CD14-positive monocyte (primary cell): ENCODE measurements around the gene ZNF677. TPM values are rescaled to one million over a fixed set of nuclear protein-coding genes. Genes with fewer than 3 reads are reported as not detected.
"Not testable (repeated sequence)": the region's sequence is repeated elsewhere in the genome, so short reads cannot be mapped to it uniquely, and the experiment has no call there.

ENCODE experiments used
- DNase-seq, 3 donors: peaks; one replicate each; pipeline ENCODE4 v3.0.0-alpha.2; 2011 to 2022
- H2AFZ ChIP-seq: 2 replicates; pipeline ENCODE4 v1.6.0; 2012; ENCODE audit warnings: mild to moderate bottlenecking, low read depth, low read length, inconsistent platforms; ENCODE audit not compliant: insufficient read depth, poor library complexity, severe bottlenecking
- H3K27ac ChIP-seq, 2 donors: 1 replicate in 1 of 2; 2 replicates in 1 of 2; pipeline ENCODE4 v1.5.1; 2012 to 2013; ENCODE audit warnings: low read length in 2 of 2, control low read depth in 1 of 2, inconsistent platforms in 1 of 2, low read depth in 1 of 2, mild to moderate bottlenecking in 1 of 2
- H3K27me3 ChIP-seq, 2 donors: one replicate each; pipeline versions ENCODE4 v1.6.0 to v1.6.1; 2011 to 2013; ENCODE audit warnings: low read length in 2 of 2; ENCODE audit not compliant: control insufficient read depth in 2 of 2, insufficient read depth in 2 of 2
- H3K36me3 ChIP-seq, 2 donors: replicated peaks in 1 of 2; 1 replicate in 1 of 2; 2 replicates in 1 of 2; pipeline versions ENCODE4 v1.5.1 to v1.6.1; 2012 to 2013; ENCODE audit warnings: low read length in 2 of 2, control low read depth in 1 of 2, inconsistent platforms in 1 of 2, mild to moderate bottlenecking in 1 of 2; ENCODE audit not compliant: insufficient read depth in 2 of 2, control insufficient read depth in 1 of 2
- H3K4me1 ChIP-seq, 2 donors: 1 replicate in 1 of 2; 2 replicates in 1 of 2; pipeline versions ENCODE4 v1.5.1 to v1.6.1; 2012 to 2013; ENCODE audit warnings: low read length in 2 of 2, control low read depth in 1 of 2, inconsistent platforms in 1 of 2, mild to moderate bottlenecking in 1 of 2, moderate library complexity in 1 of 2; ENCODE audit not compliant: insufficient read depth in 2 of 2, control insufficient read depth in 1 of 2
- H3K4me2 ChIP-seq: replicated peaks from 2 replicates; pipeline ENCODE3; 2012; ENCODE audit warnings: low read length, moderate library complexity, mild to moderate bottlenecking; ENCODE audit not compliant: poor library complexity, severe bottlenecking; ENCODE audit errors: extremely low read depth
- H3K4me3 ChIP-seq, 3 experiments: fragments of 200-600 bp in 1 of 3; sonication (generic) in 1 of 3; replicated peaks in 1 of 3; 1 replicate in 2 of 3; 2 replicates in 1 of 3; pipeline ENCODE4 v1.5.1; 2011 to 2013; ENCODE audit warnings: low read length in 3 of 3, mild to moderate bottlenecking in 3 of 3, control low read depth in 2 of 3, low read depth in 2 of 3, inconsistent platforms in 1 of 3, moderate library complexity in 1 of 3
- H3K79me2 ChIP-seq: 2 replicates; pipeline ENCODE4 v1.6.0; 2012; ENCODE audit warnings: mild to moderate bottlenecking, control low read depth, inconsistent platforms, low read length, moderate library complexity; ENCODE audit not compliant: insufficient read depth
- H3K9ac ChIP-seq: 2 replicates; pipeline ENCODE4 v1.6.0; 2017; ENCODE audit warnings: low read length, mild to moderate bottlenecking; ENCODE audit not compliant: insufficient read depth, poor library complexity, severe bottlenecking
- H3K9me3 ChIP-seq, 2 donors: replicated peaks in 1 of 2; 1 replicate in 1 of 2; 2 replicates in 1 of 2; pipeline versions ENCODE4 v1.5.1 to v1.6.1; 2012 to 2013; ENCODE audit warnings: low read length in 2 of 2, control low read depth in 1 of 2; ENCODE audit not compliant: control insufficient read depth in 1 of 2, insufficient read depth in 1 of 2
- H4K20me1 ChIP-seq: 2 replicates; pipeline ENCODE4 v1.6.0; 2012; ENCODE audit warnings: mild to moderate bottlenecking, low read length, control low read depth, moderate library complexity; ENCODE audit not compliant: insufficient read depth
- H3K27ac Mint-ChIP-seq, 7 donors: one replicate each; pipeline ENCODE4 v1.8.0; 2020; ENCODE audit warnings: mild to moderate bottlenecking in 7 of 7, mixed read lengths in 7 of 7, moderate library complexity in 6 of 7, inconsistent platforms in 2 of 7
- H3K27me3 Mint-ChIP-seq, 3 donors: one replicate each; pipeline ENCODE4 v1.8.0; 2021 to 2022; ENCODE audit warnings: low read depth in 3 of 3, mild to moderate bottlenecking in 3 of 3, mixed read lengths in 3 of 3, moderate library complexity in 3 of 3, inconsistent platforms in 1 of 3
- H3K36me3 Mint-ChIP-seq, 2 donors: one replicate each; pipeline ENCODE4 v1.8.0; 2020; ENCODE audit warnings: mixed read lengths in 2 of 2, inconsistent platforms in 1 of 2, mild to moderate bottlenecking in 1 of 2
- H3K4me1 Mint-ChIP-seq: one replicate; pipeline ENCODE4 v1.8.0; 2020; ENCODE audit warnings: mild to moderate bottlenecking, mixed read lengths
- H3K4me3 Mint-ChIP-seq, 2 donors: one replicate each; pipeline ENCODE4 v1.8.0; 2020; ENCODE audit warnings: mild to moderate bottlenecking in 2 of 2, mixed read lengths in 2 of 2, moderate library complexity in 1 of 2
- H3K9me3 Mint-ChIP-seq, 7 donors: one replicate each; pipeline ENCODE4 v1.8.0; 2020 to 2022; ENCODE audit warnings: mixed read lengths in 7 of 7, mild to moderate bottlenecking in 6 of 7, moderate library complexity in 6 of 7, inconsistent platforms in 2 of 7
- CTCF ChIP-seq: fragments of 200-600 bp; IDR thresholded peaks from one replicate; pipeline ENCODE4 v1.8.0; 2022; ENCODE audit warnings: antibody characterized with exemption, mild to moderate bottlenecking
- WGBS: methylation state at CpG from one replicate; pipeline ENCODE4 v1.1.5; 2013; ENCODE audit warnings: missing lambda C conversion rate; ENCODE audit not compliant: insufficient coverage; 5-methylcytosine and 5-hydroxymethylcytosine counted together
- intact Hi-C, 2 donors: fragments of 100-400 bp; cut with micrococcal nuclease; formaldehyde crosslinking; loops; one replicate each; pipeline versions ENCODE4 v1.15.0 to v1.15.1; 2023
- polyA plus RNA-seq, 3 donors: library from polyadenylated mRNA; depleted of rRNA in 1 of 3; unstranded in 2 of 3; stranded (reverse) in 1 of 3; fragments of 300-500 nt in 2 of 3; fragments of >200 nt in 1 of 3; fragmentation: Illumina TruSeq in 2 of 3; gene quantifications; 1 replicate in 2 of 3; 2 replicates in 1 of 3; pipeline ENCODE4 v1.2.3, GENCODE V29; 2012 to 2021

ZNF677 gene
- polyA plus RNA-seq, 3 donors = 0.68 to 2.1 (median 1.5) TPM

DNA sequence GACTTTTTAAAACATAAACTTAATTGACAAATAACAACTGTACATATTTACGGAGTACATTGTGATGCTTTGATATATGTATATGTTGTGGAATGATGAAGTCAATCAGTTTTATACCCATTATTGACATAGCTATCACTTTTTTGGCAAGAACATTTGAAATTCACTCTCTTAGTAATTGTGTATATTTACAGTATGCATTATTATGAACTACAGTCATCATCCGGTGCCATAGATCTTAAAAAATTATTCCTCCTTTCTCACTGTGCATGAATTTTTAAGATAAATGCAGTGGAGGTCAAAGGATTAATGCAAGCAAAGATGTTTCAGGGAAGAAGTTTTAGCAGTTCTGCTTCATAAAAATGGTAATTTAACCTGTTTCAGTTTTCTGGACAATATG, 20.8 kb upstream of the ZNF677 start:
- Histone ChIP-seq H3K9me3 (peaks cover 63 to 76% of the 10 kb centered on the region in 2 donors), H4K20me1 (no peaks in the 10 kb centered on the region), H3K79me2 (no peaks in the 10 kb centered on the region), H3K36me3 (no peaks in the 10 kb centered on the region), H3K4me3 (no peak overlapping the region), H3K4me2 (no peak overlapping the region), H3K27ac (no peak overlapping the region), H3K9ac (no peak overlapping the region), H2AFZ (no peak overlapping the region), H3K27me3 (no peaks in the 10 kb centered on the region), H3K4me1 (no peaks in the 10 kb centered on the region)
- no peak for DNase-seq
- H3K27me3 Mint-ChIP-seq = no peaks in the 10 kb centered on the region
- no CpG with 5 or more reads among the region's 2 CpGs for WGBS
- no peak overlapping the region for H3K4me3 Mint-ChIP-seq
- intact Hi-C loops = no loop called here
- no peaks in the 10 kb centered on the region for H3K36me3 Mint-ChIP-seq
- H3K9me3 Mint-ChIP-seq = peaks cover 37 to 77% (median 74%) of the 10 kb centered on the region in 7 donors
- no peak for TF ChIP-seq CTCF
- H3K27ac Mint-ChIP-seq = no peak overlapping the region
- H3K4me1 Mint-ChIP-seq = no peaks in the 10 kb centered on the region

- 83% methylated on average over 6 of the region's 9 CpGs for WGBS
Measured at GRCh38 chr19:53272044-53272443, 17.4 kb upstream of the ZNF677 start.

DNA sequence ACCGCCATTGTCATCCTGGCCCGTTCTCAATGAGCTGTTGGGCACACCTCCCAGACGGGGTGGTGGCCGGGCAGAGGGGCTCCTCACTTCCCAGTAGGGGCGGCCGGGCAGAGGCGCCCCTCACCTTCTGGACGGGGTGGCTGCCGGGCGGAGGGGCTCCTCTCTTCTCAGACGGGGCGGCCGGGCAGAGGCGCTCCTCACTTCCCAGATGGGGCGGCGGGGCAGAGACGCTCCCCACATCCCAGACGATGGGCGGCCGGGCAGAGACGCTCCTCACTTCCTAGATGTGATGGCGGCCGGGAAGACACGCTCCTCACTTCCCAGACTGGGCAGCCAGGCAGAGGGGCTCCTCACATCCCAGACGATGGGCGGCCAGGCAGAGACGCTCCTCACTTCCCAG, 15.2 kb upstream of the ZNF677 start:
- H3K36me3 ChIP-seq, H3K4me1 ChIP-seq, H3K4me2 ChIP-seq, H3K27me3 ChIP-seq, H3K27ac Mint-ChIP-seq, intact Hi-C loops, H2AFZ ChIP-seq, H3K36me3 Mint-ChIP-seq, H3K4me1 Mint-ChIP-seq, H3K4me3 ChIP-seq, H4K20me1 ChIP-seq, DNase-seq, H3K4me3 Mint-ChIP-seq, H3K79me2 ChIP-seq, H3K27me3 Mint-ChIP-seq, H3K27ac ChIP-seq, H3K9ac ChIP-seq: not testable (repeated sequence)
- peaks cover 46 to 65% of the 10 kb centered on the region in 2 donors for H3K9me3 ChIP-seq
- WGBS = no CpG with 5 or more reads among the region's 27 CpGs
- peaks cover 37 to 62% (median 57%) of the 10 kb centered on the region in 7 donors for H3K9me3 Mint-ChIP-seq

More at GRCh38 chr19:53272044-53272443, 17.4 kb upstream of the ZNF677 start:
- H4K20me1 ChIP-seq = no peaks in the 10 kb centered on the region
- H3K4me1 ChIP-seq = no peaks in the 10 kb centered on the region
- peaks cover 30 to 68% (median 58%) of the 10 kb centered on the region in 7 donors for H3K9me3 Mint-ChIP-seq
- H3K4me2 ChIP-seq = no peak overlapping the region
- no peaks in the 10 kb centered on the region for H3K36me3 ChIP-seq
- TF ChIP-seq CTCF = no peak
- H3K9ac ChIP-seq = no peak overlapping the region
- no peaks in the 10 kb centered on the region for H3K27me3 ChIP-seq
- no peak overlapping the region for H3K4me3 ChIP-seq
- no peaks in the 10 kb centered on the region for H3K79me2 ChIP-seq
- no peak overlapping the region for H3K27ac Mint-ChIP-seq
- intact Hi-C loops = loop anchor here in 1 of 2 donors (2.0 kb wide), 1 partner anchor 41 kb away; no protein-coding TSS in a partner anchor
- H2AFZ ChIP-seq = no peak overlapping the region
- no peaks in the 10 kb centered on the region for H3K4me1 Mint-ChIP-seq
- no peak for DNase-seq
- peaks cover 46 to 69% of the 10 kb centered on the region in 2 donors for H3K9me3 ChIP-seq
- no peaks in the 10 kb centered on the region for H3K36me3 Mint-ChIP-seq
- no peak overlapping the region for H3K27ac ChIP-seq
- H3K4me3 Mint-ChIP-seq = no peak overlapping the region
- H3K27me3 Mint-ChIP-seq = no peaks in the 10 kb centered on the region
